GM10847 (cell line): ENCODE results near the gene RALGPS1.

Experiments
- POLR2A ChIP-seq: IDR thresholded peaks from 2 replicates; pipeline ENCODE4 v1.6.1; 2011; ENCODE audit not compliant: insufficient read length; ENCODE audit errors: extremely low read depth

RALGPS1 gene

GRCh38 chr9:126886034-126886822, 28.4 kb upstream of the RALGPS1 start:
- no peak for TF ChIP-seq POLR2A

- TF ChIP-seq POLR2A: no peak
Observed at GRCh38 chr9:126886897-126887296, 27.7 kb upstream of the RALGPS1 start.

GRCh38 chr9:126891676-126892075, 22.9 kb upstream of the RALGPS1 start:
- TF ChIP-seq POLR2A: no peak

GRCh38 chr9:126893079-126893478, 21.5 kb upstream of the RALGPS1 start:
- TF ChIP-seq POLR2A: no peak

- no peak for TF ChIP-seq POLR2A
Observed at GRCh38 chr9:126894052-126894603, 20.5 kb upstream of the RALGPS1 start.

- TF ChIP-seq POLR2A: no peak
Observed at GRCh38 chr9:126902210-126902609, 12.4 kb upstream of the RALGPS1 start.

GRCh38 chr9:126904586-126904985, 10.0 kb upstream of the RALGPS1 start:
- no peak for TF ChIP-seq POLR2A

- no peak for TF ChIP-seq POLR2A
Observed at GRCh38 chr9:126906091-126906490, 8.5 kb upstream of the RALGPS1 start.

- TF ChIP-seq POLR2A: no peak
Observed at GRCh38 chr9:126907058-126907457, 7.5 kb upstream of the RALGPS1 start.

- no peak for TF ChIP-seq POLR2A
Observed at GRCh38 chr9:126915281-126915816, 767 bp downstream of the RALGPS1 start.

GRCh38 chr9:126915846-126916543, 1.4 kb downstream of the RALGPS1 start:
- TF ChIP-seq POLR2A: no peak

GRCh38 chr9:126916909-126917308, 2.3 kb downstream of the RALGPS1 start:
- TF ChIP-seq POLR2A: no peak

- no peak for TF ChIP-seq POLR2A
Observed at GRCh38 chr9:126919193-126919592, 4.6 kb downstream of the RALGPS1 start.

- TF ChIP-seq POLR2A: no peak
Observed at GRCh38 chr9:126925876-126926275, 11.3 kb downstream of the RALGPS1 start.

GRCh38 chr9:126926364-126926763, 11.8 kb downstream of the RALGPS1 start:
- TF ChIP-seq POLR2A: no peak

- no peak for TF ChIP-seq POLR2A
Observed at GRCh38 chr9:126927419-126927818, 12.8 kb downstream of the RALGPS1 start.
